Fibroblast of lung (primary cell): ENCODE results near the gene NANOS3. TPM values are rescaled to one million over a fixed set of nuclear protein-coding genes. Genes with fewer than 3 reads are reported as not detected.
A peak's percentile ranks its signal among the peaks of the same experiment; 100 is the strongest.

Experiments
- DNase-seq, 2 donors: peaks; one replicate each; pipeline versions ENCODE4 v3.0.0 to v3.0.0-alpha.2; 2010; ENCODE audit warnings: low read depth in 2 of 2
- H2AFZ ChIP-seq: 2 replicates; pipeline ENCODE4 v1.5.1; 2012; ENCODE audit warnings: low read length, control low read depth, inconsistent platforms
- H3K27ac ChIP-seq: 2 replicates; pipeline ENCODE4 v1.5.1; 2011; ENCODE audit warnings: low read length, control low read depth; ENCODE audit not compliant: insufficient read depth
- H3K27me3 ChIP-seq: 2 replicates; pipeline ENCODE4 v1.5.1; 2011; ENCODE audit warnings: mild to moderate bottlenecking, low read length; ENCODE audit not compliant: control insufficient read depth, insufficient read depth
- H3K36me3 ChIP-seq: 2 replicates; pipeline ENCODE4 v1.5.1; 2011; ENCODE audit warnings: low read length; ENCODE audit not compliant: control insufficient read depth, insufficient read depth
- H3K4me1 ChIP-seq: 2 replicates; pipeline ENCODE4 v1.5.1; 2011; ENCODE audit warnings: low read length; ENCODE audit not compliant: control insufficient read depth, insufficient read depth; ENCODE audit errors: extremely low read depth
- H3K4me2 ChIP-seq: 2 replicates; pipeline ENCODE4 v1.5.1; 2011; ENCODE audit warnings: low read length, control low read depth; ENCODE audit not compliant: insufficient read depth; ENCODE audit errors: extremely low read depth
- H3K4me3 ChIP-seq, 4 experiments: fragments of 200-600 bp in 1 of 4; sonication (generic) in 1 of 4; replicated peaks in 1 of 4; 2 replicates each; pipeline ENCODE4 v1.5.1; 2011 to 2016; ENCODE audit warnings: low read length in 4 of 4, low read depth in 3 of 4, mild to moderate bottlenecking in 3 of 4, control low read depth in 2 of 4, inconsistent platforms in 1 of 4, mixed read lengths in 1 of 4; ENCODE audit not compliant: insufficient read depth in 1 of 4; ENCODE audit errors: control extremely low read depth in 1 of 4
- H3K79me2 ChIP-seq: 2 replicates; pipeline ENCODE4 v1.5.1; 2012; ENCODE audit warnings: mild to moderate bottlenecking, low read length, inconsistent platforms; ENCODE audit not compliant: control insufficient read depth, insufficient read depth
- H3K9ac ChIP-seq: 2 replicates; pipeline ENCODE4 v1.5.1; 2011; ENCODE audit warnings: mild to moderate bottlenecking, low read length, control low read depth; ENCODE audit not compliant: insufficient read depth
- H3K9me3 ChIP-seq: 2 replicates; pipeline ENCODE4 v1.5.1; 2012; ENCODE audit warnings: low read depth, low read length; ENCODE audit not compliant: control insufficient read depth, insufficient read depth
- H4K20me1 ChIP-seq: 2 replicates; pipeline ENCODE4 v1.5.1; 2011; ENCODE audit warnings: low read length; ENCODE audit not compliant: control insufficient read depth, insufficient read depth; ENCODE audit errors: extremely low read depth
- CTCF ChIP-seq, 2 donors: IDR thresholded peaks in 1 of 2; conservative IDR thresholded peaks in 1 of 2; 1 replicate in 1 of 2; 2 replicates in 1 of 2; pipeline ENCODE4 v1.5.1; 2011 to 2012; ENCODE audit warnings: low read length in 2 of 2, control low read depth in 1 of 2, inconsistent platforms in 1 of 2, low read depth in 1 of 2, mild to moderate bottlenecking in 1 of 2
- EZH2 ChIP-seq: IDR thresholded peaks from 2 replicates; pipeline ENCODE4 v1.5.1; 2012; ENCODE audit warnings: low read length, control low read depth, mild to moderate bottlenecking; ENCODE audit errors: missing control alignments
- polyA plus RNA-seq, 2 donors: library from polyadenylated mRNA; depleted of rRNA in 1 of 2; stranded (reverse) in 1 of 2; unstranded in 1 of 2; fragments of >200 nt; gene quantifications; 2 replicates each; pipeline ENCODE4 v1.2.1, GENCODE V29; 2011 to 2012; ENCODE audit warnings: missing spikeins in 1 of 2
- total RNA-seq: library from RNA; depleted of rRNA; stranded (reverse); fragments of >200 nt; gene quantifications from 2 replicates; pipeline ENCODE4 v1.2.1, GENCODE V29; 2014

Gene NANOS3
- total and polyA plus RNA-seq, 2 donors (not counting 1 experiment from before 2014, with no cell fraction given) = not detected

- H3K27ac ChIP-seq = no peak overlapping the region
- no peaks in the 10 kb centered on the region for H3K79me2 ChIP-seq
- H2AFZ ChIP-seq = no peak overlapping the region
- no peaks in the 10 kb centered on the region for H3K9me3 ChIP-seq
- H3K9ac ChIP-seq = peak overlapping the region; percentile 69
- H3K4me1 ChIP-seq = no peaks in the 10 kb centered on the region
- no peak for DNase-seq
- H3K36me3 ChIP-seq = no peaks in the 10 kb centered on the region
- H3K27me3 ChIP-seq = no peaks in the 10 kb centered on the region
- H3K4me2 ChIP-seq = peak overlapping the region; percentile 64
- no peak for TF ChIP-seq EZH2
- TF ChIP-seq CTCF (conservative IDR thresholded peaks at IDR 0.05 in 1 of 2, IDR thresholded peaks at IDR 0.05 in 1 of 2; ENCODE audit: low read depth in 1 of 2, low read length in 2 of 2) = no peak
- peak overlapping the region; percentile 56 to 81 (median 64) for H3K4me3 ChIP-seq
- no peaks in the 10 kb centered on the region for H4K20me1 ChIP-seq
These were observed 29.6 kb downstream of the NANOS3 start for GRCh38 chr19:13906521-13906904.

- Histone ChIP-seq H3K4me1 (no peaks in the 10 kb centered on the region), H3K79me2 (no peaks in the 10 kb centered on the region), H3K36me3 (no peaks in the 10 kb centered on the region), H4K20me1 (no peaks in the 10 kb centered on the region), H3K4me2 (peak overlapping the region; percentile 64), H3K9ac (no peak overlapping the region), H3K9me3 (no peaks in the 10 kb centered on the region), H3K27me3 (no peaks in the 10 kb centered on the region), H3K4me3 (peak overlapping the region; percentile 56 to 81 (median 64)), H3K27ac (no peak overlapping the region), H2AFZ (no peak overlapping the region)
- TF ChIP-seq EZH2 (no peak), CTCF (conservative IDR thresholded peaks at IDR 0.05 in 1 of 2, IDR thresholded peaks at IDR 0.05 in 1 of 2; ENCODE audit: low read depth in 1 of 2, low read length in 2 of 2) (no peak)
- DNase-seq = no peak
These were observed 30.0 kb downstream of the NANOS3 start for GRCh38 chr19:13906910-13907309.

- Histone ChIP-seq H3K9ac (no peak overlapping the region), H3K4me3 (no peak overlapping the region), H3K27ac (no peak overlapping the region), H4K20me1 (no peaks in the 10 kb centered on the region), H3K79me2 (no peaks in the 10 kb centered on the region), H3K4me1 (no peaks in the 10 kb centered on the region), H3K4me2 (no peak overlapping the region), H3K9me3 (no peaks in the 10 kb centered on the region), H2AFZ (no peak overlapping the region), H3K36me3 (peaks cover 4% of the 10 kb centered on the region), H3K27me3 (no peaks in the 10 kb centered on the region)
- no peak for DNase-seq
- no peak for TF ChIP-seq EZH2
- no peak for TF ChIP-seq CTCF (conservative IDR thresholded peaks at IDR 0.05 in 1 of 2, IDR thresholded peaks at IDR 0.05 in 1 of 2; ENCODE audit: low read depth in 1 of 2, low read length in 2 of 2)
These were observed 31.7 kb downstream of the NANOS3 start for GRCh38 chr19:13908674-13909073.
